Ectodermal cell (in vitro differentiated cells): Measurements from ENCODE around the gene LTO1.
"Not testable (repeated sequence)": the region's sequence is repeated elsewhere in the genome, so short reads cannot be mapped to it uniquely, and the experiment has no call there.

ENCODE experiments used
- H3K27ac ChIP-seq: 2 replicates; pipeline ENCODE4 v1.7.0; 2013; ENCODE audit warnings: mild to moderate bottlenecking, low read depth, low read length; ENCODE audit not compliant: insufficient read depth, poor library complexity, severe bottlenecking
- H3K27me3 ChIP-seq: 2 replicates; pipeline ENCODE4 v1.7.0; 2013; ENCODE audit warnings: mild to moderate bottlenecking, low read length; ENCODE audit not compliant: insufficient read depth, control insufficient read depth, poor library complexity, severe bottlenecking
- H3K36me3 ChIP-seq: one replicate; pipeline ENCODE4 v1.7.0; 2013; ENCODE audit warnings: low read length; ENCODE audit not compliant: control insufficient read depth, insufficient read depth
- H3K4me1 ChIP-seq: one replicate; pipeline ENCODE4 v1.7.0; 2013; ENCODE audit warnings: low read length; ENCODE audit not compliant: control insufficient read depth, insufficient read depth
- H3K4me3 ChIP-seq: 2 replicates; pipeline ENCODE4 v1.7.0; 2013; ENCODE audit warnings: low read depth, low read length, control low read depth; ENCODE audit not compliant: insufficient read depth
- H3K9me3 ChIP-seq: 2 replicates; pipeline ENCODE4 v1.7.0; 2013; ENCODE audit warnings: mild to moderate bottlenecking, low read length, moderate library complexity; ENCODE audit not compliant: control insufficient read depth
- WGBS, 2 experiments: methylation state at CpG; one replicate each; pipeline ENCODE4 v1.1.7; 2013; ENCODE audit warnings: missing lambda C conversion rate in 2 of 2; 5-methylcytosine and 5-hydroxymethylcytosine counted together

LTO1 gene

DNA sequence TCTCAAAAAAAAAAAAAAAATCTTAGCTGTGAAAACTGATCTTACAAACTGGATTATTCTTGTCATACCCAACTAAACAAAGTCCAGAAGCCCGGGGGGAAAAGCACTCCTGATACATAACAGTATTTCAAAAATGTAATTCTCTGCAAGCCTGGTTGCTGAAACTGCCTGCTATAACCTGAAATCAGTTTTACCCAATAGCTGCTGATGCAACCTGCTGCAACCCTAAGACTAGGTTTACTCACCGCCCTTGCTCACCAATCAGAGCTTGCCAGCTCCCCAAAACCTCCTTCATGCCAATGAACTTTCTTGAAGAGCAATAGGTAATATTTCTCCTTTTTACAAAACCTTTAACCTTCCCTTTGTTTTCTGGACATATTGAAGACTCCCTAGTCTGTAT lies 16.3 kb upstream of the LTO1 start:
- no peak overlapping the region for H3K4me3 ChIP-seq
- no peaks in the 10 kb centered on the region for H3K36me3 ChIP-seq
- H3K27ac ChIP-seq, result no peak overlapping the region
- H3K4me1 ChIP-seq, result no peaks in the 10 kb centered on the region
- WGBS, 2 experiments, result 91 to 94% methylated on average over 2 of the region's 2 CpGs
- H3K27me3 ChIP-seq, result no peaks in the 10 kb centered on the region
- H3K9me3 ChIP-seq, result no peaks in the 10 kb centered on the region

- 89 to 92% methylated on average over 5 of the region's 5 CpGs for WGBS, 2 experiments
- Histone ChIP-seq H3K4me1 (no peaks in the 10 kb centered on the region), H3K36me3 (no peaks in the 10 kb centered on the region), H3K27me3 (peaks cover 11% of the 10 kb centered on the region), H3K27ac (no peak overlapping the region), H3K4me3 (no peak overlapping the region), H3K9me3 (no peaks in the 10 kb centered on the region)
These were observed 14.5 kb upstream of the LTO1 start for GRCh38 chr11:69689484-69690319.

DNA sequence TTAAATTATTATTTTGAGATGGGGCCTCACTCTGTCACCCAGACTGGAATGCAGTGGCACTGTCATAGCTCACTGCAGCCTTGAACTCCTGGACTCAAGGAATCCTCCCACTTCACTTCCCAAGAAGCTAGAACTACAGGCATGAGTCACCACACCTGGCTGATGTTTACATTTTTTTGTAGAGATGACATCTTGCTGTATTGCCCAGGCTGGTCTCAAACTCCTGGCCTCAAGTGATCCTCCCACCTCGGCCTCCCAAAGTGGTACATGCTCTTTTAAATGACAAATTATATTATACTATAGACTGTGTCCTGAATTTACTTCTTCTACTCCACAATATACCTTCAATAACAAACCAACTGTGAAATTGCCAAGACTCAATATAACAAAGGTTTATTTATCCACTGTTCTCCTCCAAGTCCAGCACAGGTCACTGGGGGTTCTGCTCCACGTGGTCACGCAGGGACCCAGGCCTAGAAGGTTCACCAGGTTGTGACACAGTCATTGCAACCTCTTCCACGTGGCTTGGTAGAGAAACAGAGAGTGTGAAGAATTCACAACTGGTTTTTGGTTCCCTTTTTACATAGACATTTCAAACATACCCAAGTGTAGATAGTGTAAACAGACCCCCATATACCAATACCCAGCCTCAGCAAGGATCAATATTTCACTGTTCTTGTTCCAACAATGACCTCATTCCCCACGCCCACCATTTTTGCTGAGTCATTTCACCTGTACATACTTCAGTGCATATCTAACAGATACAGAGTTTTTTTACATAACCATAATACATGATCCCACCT lies 13.0 kb upstream of the LTO1 start:
- not testable (repeated sequence) for H3K4me3 ChIP-seq, H3K9me3 ChIP-seq, H3K36me3 ChIP-seq, H3K4me1 ChIP-seq, H3K27ac ChIP-seq
- H3K27me3 ChIP-seq, result peaks cover 13% of the 10 kb centered on the region
- 87 to 92% methylated on average over 4 to 5 of the region's 5 CpGs for WGBS, 2 experiments

DNA sequence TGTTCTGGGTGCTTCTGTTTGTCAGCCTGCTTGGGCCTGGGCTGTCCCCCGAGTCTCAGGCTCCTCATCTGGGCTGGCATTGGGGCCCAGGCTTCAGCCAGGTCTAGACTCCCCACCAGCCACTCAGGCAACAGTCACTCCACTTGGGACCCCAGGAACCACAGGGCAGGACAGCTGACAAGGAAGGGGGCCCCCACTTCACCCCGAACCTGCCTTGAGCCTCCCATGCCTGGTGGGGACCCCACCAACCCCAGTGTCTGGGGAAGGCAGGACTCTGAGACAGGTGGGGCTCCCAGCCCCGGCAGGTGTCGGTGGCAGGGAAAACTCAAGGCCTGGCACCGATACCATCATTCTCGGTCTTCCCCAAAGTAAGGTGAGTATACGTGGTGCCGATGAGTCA lies 11.7 kb upstream of the LTO1 start:
- no peak overlapping the region for H3K4me3 ChIP-seq

GRCh38 chr11:69686452-69686851 lies 11.3 kb upstream of the LTO1 start:
- H3K4me1 ChIP-seq, result no peaks in the 10 kb centered on the region
- 81 to 85% methylated on average over 13 of the region's 13 CpGs for WGBS, 2 experiments
- no peaks in the 10 kb centered on the region for H3K36me3 ChIP-seq
- no peak overlapping the region for H3K27ac ChIP-seq
- peaks cover 13% of the 10 kb centered on the region for H3K27me3 ChIP-seq
- H3K4me3 ChIP-seq, result no peak overlapping the region
- H3K9me3 ChIP-seq, result no peaks in the 10 kb centered on the region

More for the DNA sequence above, 11.7 kb upstream of the LTO1 start:
- no peaks in the 10 kb centered on the region for H3K4me1 ChIP-seq
- H3K36me3 ChIP-seq, result no peaks in the 10 kb centered on the region
- no peaks in the 10 kb centered on the region for H3K9me3 ChIP-seq
- H3K27ac ChIP-seq, result no peak overlapping the region
- 96% methylated on average over 8 of the region's 8 CpGs for WGBS, 2 experiments
- peaks cover 13% of the 10 kb centered on the region for H3K27me3 ChIP-seq

GRCh38 chr11:69685348-69685747 lies 10.2 kb upstream of the LTO1 start:
- no peak overlapping the region for H3K27ac ChIP-seq
- WGBS, 2 experiments, result 78% methylated on average over 8 of the region's 8 CpGs
- H3K4me1 ChIP-seq, result no peaks in the 10 kb centered on the region
- H3K4me3 ChIP-seq, result no peak overlapping the region
- H3K27me3 ChIP-seq, result peaks cover 13% of the 10 kb centered on the region
- no peaks in the 10 kb centered on the region for H3K9me3 ChIP-seq
- H3K36me3 ChIP-seq, result no peaks in the 10 kb centered on the region

DNA sequence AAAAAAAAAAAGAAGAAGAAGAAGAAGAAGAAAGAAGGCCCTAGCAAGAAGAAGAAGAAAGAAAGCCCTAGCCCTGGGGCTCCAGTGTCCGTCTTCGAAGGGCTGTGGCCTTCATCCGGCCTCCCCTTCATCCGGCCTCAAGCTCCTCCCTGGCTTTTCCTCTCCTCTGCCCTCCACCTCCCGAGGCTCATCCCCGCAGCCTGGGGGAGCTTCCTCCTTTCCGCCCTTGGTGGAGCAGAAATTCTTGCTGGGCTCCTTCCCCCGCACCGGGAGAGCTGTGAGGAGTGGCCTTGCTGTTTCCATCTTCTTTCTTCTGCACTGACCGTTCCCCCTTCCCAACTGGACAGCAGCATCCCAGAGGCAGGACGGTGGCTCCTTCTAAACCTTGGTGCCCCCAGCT lies 9.5 kb upstream of the LTO1 start:
- WGBS, 2 experiments, result 70 to 74% methylated on average over 11 of the region's 11 CpGs
- Histone ChIP-seq H3K4me1 (no peaks in the 10 kb centered on the region), H3K36me3 (no peaks in the 10 kb centered on the region)

DNA sequence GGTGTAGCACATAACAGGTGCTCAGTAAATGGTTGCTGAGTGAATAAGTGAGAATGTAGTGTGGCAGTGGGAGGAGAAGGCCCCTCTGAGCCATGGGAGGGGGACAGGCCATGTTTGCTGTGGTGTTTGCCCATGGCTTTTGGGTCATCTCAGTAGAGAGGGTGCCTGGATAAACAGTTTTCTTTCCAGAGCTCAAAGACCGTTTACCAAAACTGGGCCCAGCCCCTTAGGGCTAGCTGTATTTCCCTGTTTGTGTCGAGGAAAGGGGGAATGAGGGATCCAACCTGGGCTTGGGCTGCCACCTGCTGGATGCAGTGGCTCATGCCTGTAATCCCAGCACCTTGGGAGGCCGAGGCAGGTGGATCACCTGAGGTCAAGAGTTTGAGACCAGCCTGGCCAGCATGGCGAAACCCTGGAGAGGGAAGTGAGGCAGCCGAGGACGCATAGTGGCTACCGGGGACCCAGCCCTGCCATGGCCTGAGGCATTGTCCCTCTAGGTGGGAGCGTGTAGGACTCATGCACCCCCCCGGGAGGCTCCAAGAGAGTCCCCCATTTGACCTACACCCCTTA lies 8.7 kb upstream of the LTO1 start:
- peaks cover 13% of the 10 kb centered on the region for H3K27me3 ChIP-seq
- no peaks in the 10 kb centered on the region for H3K4me1 ChIP-seq
- no peak overlapping the region for H3K27ac ChIP-seq
- WGBS, 2 experiments, result 66 to 67% methylated on average over 9 of the region's 9 CpGs
- H3K36me3 ChIP-seq, result no peaks in the 10 kb centered on the region
- H3K9me3 ChIP-seq, result no peaks in the 10 kb centered on the region
- no peak overlapping the region for H3K4me3 ChIP-seq

More for the DNA sequence above, 9.5 kb upstream of the LTO1 start:
- Histone ChIP-seq H3K9me3 (no peaks in the 10 kb centered on the region), H3K4me3 (no peak overlapping the region), H3K27ac (no peak overlapping the region), H3K27me3 (peaks cover 13% of the 10 kb centered on the region)

DNA sequence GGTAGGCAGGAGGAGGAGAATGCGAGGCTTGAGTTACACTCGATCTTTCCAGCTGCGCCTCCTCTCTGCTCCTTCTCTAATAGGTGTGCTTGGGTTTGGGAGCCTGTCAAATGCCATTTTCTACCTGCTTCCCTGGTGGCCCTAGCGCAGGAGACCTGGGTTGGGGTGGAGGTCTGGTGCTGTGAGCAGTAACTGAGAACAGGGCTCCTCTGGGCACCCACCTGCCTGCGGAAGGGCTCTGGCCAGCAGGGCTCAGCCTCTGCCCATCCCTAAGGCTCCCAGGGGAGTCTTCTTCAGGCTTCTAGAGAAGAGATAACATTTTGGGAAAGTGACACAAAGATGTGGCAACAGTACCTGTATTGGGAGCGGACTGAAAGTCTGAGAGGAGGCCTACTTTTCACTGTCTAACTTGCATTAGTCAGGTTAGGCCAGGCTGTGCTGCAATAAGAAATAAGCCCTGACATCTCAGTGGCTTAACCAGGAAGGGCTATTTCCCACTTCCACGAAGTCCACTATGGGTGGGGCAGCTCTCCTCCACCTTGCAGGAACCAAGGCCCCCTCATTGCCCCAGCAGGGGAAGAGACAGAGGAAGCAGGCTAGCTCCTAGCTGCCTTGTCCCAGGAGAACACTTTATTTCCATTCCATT lies 7.7 kb upstream of the LTO1 start:
- 90 to 92% methylated on average over 7 of the region's 7 CpGs for WGBS, 2 experiments
- Histone ChIP-seq H3K27ac (no peak overlapping the region), H3K27me3 (peaks cover 13% of the 10 kb centered on the region), H3K9me3 (no peaks in the 10 kb centered on the region), H3K36me3 (no peaks in the 10 kb centered on the region), H3K4me1 (no peaks in the 10 kb centered on the region), H3K4me3 (no peak overlapping the region)

DNA sequence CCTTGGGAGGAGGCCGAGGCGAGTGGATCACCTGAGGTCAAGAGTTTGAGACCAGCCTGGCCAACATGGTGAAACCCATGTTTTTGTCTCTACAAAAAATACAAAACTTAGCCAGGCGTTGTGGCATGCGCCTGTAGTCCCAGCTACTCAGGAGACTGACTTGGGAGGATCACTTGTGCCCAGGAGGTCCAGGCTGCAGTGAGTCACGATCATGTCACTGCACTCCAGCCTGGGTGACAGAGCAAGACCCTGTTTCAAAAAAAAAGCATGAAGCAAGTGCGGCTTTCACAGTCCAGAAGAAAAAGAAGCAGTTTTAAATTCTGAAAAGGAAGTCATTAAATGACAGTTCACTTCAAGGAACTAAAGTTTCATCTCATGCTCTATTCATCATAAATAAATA lies 7.1 kb upstream of the LTO1 start:
- peaks cover 13% of the 10 kb centered on the region for H3K27me3 ChIP-seq
- H3K27ac ChIP-seq, result no peak overlapping the region
- no peaks in the 10 kb centered on the region for H3K36me3 ChIP-seq
- H3K9me3 ChIP-seq, result no peaks in the 10 kb centered on the region
- H3K4me1 ChIP-seq, result no peaks in the 10 kb centered on the region
- no peak overlapping the region for H3K4me3 ChIP-seq
- WGBS, 2 experiments, result 88 to 90% methylated on average over 6 of the region's 6 CpGs
